ENCODE measurements around the gene MFSD8.
A peak's percentile ranks its signal among the peaks of the same experiment; 100 is the strongest.
"Not testable (repeated sequence)": the region's sequence is repeated elsewhere in the genome, so short reads cannot be mapped to it uniquely, and the experiment has no call there.

MFSD8 gene

GRCh38 chr4:127930175-127930574 is 34.8 kb downstream of the MFSD8 start:
- DNase-seq, result no peak

DNA sequence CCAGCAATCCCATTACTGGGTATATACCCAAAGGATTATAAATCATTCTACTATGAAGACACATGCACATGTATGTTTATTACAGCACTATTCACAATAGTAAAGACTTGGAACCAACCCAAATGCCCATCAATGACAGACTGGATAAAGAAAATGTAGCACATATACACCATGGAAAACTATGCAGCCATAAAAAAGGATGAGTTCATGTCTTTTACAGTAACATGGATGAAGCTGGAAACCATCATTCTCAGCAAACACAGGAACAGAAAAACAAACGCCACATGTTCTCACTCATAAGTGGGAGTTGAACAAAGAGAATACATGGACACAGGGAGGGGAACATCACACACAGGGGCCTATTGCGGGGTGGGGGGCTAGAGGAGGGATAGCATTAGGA is 39.3 kb downstream of the MFSD8 start:
- DNase-seq, result not testable (repeated sequence)

DNA sequence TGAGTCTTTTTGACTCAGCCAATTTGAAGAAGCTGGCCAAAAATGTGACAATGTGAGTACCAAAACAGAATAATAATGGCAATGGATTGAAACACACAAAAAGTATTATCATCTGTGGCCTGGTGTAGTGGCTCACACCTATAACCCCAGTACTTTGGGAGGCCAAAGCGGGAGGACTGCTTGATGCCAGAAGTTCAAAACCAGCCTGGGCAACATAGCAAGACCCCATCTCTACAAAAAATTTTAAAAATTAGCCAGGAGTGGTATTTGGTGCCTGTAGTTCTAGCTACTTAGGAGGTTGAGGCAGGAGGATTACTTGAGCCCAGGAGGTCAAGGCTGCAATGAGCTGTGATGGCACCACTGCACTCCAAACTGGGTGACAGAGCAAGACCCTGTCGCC is 42.7 kb downstream of the MFSD8 start:
- no peak for DNase-seq

- DNase-seq, result no peak
These were observed 44.5 kb downstream of the MFSD8 start for GRCh38 chr4:127920521-127920920.

GRCh38 chr4:127917151-127917550 is 47.8 kb downstream of the MFSD8 start:
- no peak for DNase-seq

DNA sequence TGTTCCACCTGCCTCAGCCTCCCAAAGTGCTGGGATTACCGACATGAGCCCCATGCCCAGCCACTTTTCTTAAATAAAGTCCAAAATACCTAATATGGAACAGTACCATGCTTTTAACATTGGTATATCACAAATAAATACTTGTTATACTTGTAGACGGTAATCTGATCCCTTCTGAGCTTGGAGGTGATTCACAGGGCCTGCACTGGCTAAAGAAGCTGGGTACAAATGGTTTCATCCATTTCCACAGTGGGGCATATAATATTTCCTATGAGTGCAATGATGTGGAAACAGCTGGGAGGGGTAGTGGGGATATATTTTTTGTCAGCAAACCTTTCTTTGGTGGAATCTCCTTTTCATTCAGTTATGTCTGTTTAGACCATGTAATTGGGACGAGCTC is 48.5 kb downstream of the MFSD8 start:
- no peak for DNase-seq

GRCh38 chr4:127905029-127905428 is 59.9 kb downstream of the MFSD8 start:
- DNase-seq, result no peak

GRCh38 chr4:127899682-127900081 is 65.3 kb downstream of the MFSD8 start:
- DNase-seq, result not testable (repeated sequence)

GRCh38 chr4:127896528-127896927 is 68.4 kb downstream of the MFSD8 start:
- DNase-seq, result no peak

DNA sequence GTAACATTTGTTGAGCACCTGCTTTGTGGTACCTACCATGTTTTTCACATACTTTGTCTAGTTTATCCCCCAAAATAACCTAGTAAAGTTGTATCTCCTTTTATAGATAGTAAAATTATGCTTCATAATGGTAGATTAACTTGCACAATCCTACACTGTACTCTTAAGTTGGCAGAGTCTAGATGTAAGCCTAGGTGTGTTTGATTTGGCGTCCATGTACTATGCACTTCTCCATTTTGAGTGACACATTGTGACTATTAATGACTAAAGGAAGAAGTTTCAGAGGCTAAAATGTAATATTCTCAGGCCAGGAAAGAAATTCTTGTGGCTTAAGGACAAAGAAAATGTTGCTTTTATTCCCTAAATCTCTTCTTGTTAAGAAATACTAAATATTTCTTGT is 68.9 kb downstream of the MFSD8 start:
- DNase-seq, result no peak

- no peak for DNase-seq
These were observed 75.1 kb downstream of the MFSD8 start for GRCh38 chr4:127889903-127890302.

DNA sequence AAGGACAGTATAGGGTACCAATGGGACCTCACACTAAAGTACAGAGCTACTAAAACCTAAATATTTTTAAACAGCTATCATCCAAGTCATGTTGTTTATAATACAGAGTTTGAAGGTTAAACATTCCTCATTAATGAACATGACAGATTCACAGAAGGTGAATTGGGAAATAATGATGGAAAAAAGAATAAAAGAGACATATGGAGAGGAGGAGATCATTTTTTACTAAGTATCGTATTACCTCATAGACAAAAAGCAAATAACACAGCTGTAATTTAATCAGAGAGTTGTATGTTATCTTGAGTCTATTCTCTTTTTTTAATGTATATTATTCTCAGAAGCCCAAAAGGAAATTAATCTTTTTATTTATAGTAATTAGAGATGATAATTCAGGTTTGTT is 76.4 kb downstream of the MFSD8 start:
- no peak for DNase-seq

DNA sequence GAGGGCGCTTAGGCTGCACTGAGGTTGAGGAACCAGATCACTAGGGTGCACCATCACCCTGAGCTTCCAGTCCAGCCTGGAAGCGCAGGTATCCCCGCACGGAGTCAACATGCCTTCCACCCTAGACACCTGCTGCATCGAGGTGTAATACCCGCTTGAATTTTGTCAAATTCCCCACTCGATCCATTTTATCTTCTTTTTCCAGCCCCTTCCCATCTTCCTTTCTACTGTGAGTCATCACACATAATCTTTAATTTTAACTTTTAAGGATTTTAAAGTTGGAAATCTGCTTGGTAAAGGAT is 83.5 kb downstream of the MFSD8 start:
- DNase-seq, result no peak

DNA sequence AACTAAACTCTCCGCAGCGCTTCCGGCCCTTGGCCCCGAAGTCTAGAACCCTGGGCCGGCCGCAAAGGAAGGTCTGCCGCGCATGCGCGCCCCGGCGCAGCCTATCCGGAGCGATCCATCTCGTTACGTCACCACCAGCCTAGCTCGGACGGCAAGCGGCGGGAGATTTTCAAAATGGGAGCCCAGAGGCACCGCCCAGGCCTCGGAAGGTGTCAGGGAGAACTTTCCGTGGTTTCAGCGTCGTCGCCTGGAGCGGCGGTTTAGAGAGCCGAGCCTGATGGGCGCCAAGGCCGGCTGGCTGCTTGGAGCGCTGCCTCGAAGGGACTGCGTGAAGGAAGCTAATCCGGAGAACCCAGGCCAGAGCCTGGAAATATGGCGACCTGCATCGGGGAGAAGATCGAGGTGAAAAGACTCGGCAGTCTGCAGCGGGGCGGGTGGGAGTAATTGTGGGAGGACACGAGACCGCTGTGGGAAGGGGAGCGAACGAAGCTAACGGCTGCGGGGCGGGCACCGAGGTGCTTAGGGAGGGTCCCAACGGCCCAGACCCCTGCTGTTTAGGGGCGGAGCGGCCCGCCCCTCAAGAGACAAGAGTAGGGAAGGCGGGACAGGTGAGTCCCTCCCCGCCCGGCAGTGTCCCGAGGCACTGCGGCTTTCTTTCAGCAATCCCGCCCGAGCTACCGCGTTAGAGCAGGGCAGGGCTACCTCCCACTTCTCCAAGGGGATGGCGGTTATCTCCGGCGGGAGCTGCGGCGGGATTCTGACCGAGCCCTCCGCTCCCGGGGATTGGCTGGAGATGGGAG is 84.0 kb downstream of the MFSD8 start, which contains the start of gene PLK4:
PLK4 (plus strand) TSS at position 131 of the 800 bp plus-strand sequence; CDS start at position 373, 242 bp downstream.
- peak; percentile 96 for DNase-seq

DNA sequence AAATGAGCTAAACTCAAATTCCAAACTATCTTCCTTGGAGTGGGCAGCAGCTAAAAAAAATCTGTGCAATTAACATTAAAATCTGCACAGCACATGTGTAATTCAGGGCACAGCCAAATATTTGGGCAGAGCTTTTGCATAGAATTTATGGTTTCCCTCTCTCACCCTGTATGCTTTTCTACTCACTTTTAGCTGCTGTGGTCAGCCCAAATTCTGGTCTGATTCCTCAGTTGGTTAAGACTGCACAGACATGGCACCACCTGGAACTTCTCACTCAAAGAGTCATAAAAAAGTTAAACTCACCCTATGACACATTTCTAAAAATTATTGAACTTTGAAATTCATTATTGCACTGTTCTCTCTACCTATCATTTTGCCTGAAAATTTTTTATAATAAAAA is 89.2 kb downstream of the MFSD8 start:
- no peak for DNase-seq

DNA sequence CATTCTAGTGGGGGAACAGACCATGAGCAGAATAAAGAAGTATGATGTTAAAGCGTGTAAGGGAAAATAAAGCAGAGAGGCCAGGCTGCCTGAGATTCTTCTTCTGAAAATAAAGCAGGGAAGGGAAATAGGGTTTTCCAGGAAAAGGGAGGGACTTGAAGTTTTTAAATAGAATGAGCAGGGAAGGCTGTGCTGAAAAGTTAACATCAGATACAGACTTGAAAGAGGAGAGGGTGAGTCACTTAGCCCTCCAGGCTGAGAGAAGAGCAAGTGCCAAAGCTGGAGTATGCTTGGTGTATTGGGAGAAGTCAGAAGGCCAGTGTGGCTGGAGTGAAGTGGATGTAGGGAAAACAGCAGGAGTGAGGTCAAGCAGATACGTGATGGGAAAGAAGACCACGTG is 94.3 kb downstream of the MFSD8 start:
- DNase-seq, result no peak

DNA sequence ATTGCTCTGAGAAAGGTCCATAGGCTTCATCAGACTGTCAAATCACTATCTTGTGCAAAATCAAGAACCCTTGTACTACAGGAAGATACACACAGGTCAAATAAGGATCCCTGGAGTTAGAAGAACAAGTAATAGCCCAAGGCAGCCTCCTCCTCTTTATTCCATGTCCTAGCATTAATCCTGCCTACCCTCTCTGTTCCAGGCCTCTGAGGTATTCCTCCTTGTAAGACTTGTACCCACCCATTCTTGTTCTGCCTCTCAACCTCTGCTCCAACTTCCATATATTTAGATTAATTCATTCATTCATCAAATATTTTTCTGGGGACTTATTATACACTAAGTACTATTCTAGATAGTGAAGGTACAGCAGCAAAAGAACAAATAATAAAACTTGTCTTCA is 94.7 kb downstream of the MFSD8 start:
- DNase-seq, result no peak

GRCh38 chr4:127868196-127868595 is 96.8 kb downstream of the MFSD8 start:
- no peak for DNase-seq

Data from CD4-positive, alpha-beta T cell treated with Interleukin-10 for 1 hour (primary cell).